Hepatocyte (in vitro differentiated cells): ENCODE results near the gene RPL22. TPM values are rescaled to one million over a fixed set of nuclear protein-coding genes. Genes with fewer than 3 reads are reported as not detected.

Source experiments
- DNase-seq: peaks from one replicate; pipeline ENCODE4 v3.0.0-alpha.2; 2016; ENCODE audit warnings: low spot score
- H2AFZ ChIP-seq: fragments of 200-600 bp; sonication (generic); 2 replicates; pipeline ENCODE4 v1.6.0; 2016; ENCODE audit warnings: antibody characterized with exemption, mild to moderate bottlenecking
- H3K27ac ChIP-seq: fragments of 200-600 bp; sonication (generic); 2 replicates; pipeline ENCODE4 v1.5.1; 2016; ENCODE audit warnings: mild to moderate bottlenecking
- H3K27me3 ChIP-seq: fragments of 200-600 bp; sonication (generic); 2 replicates; pipeline ENCODE4 v1.6.1; 2016
- H3K36me3 ChIP-seq: fragments of 200-600 bp; sonication (generic); replicated peaks from 2 replicates; pipeline ENCODE4 v1.5.1; 2016; ENCODE audit warnings: low read depth; ENCODE audit not compliant: insufficient read depth
- H3K4me1 ChIP-seq: fragments of 200-600 bp; sonication (generic); 2 replicates; pipeline ENCODE4 v1.5.1; 2016; ENCODE audit warnings: mild to moderate bottlenecking, moderate library complexity; ENCODE audit not compliant: insufficient read depth
- H3K4me2 ChIP-seq: fragments of 200-600 bp; sonication (generic); 2 replicates; pipeline ENCODE4 v1.6.0; 2016
- H3K4me3 ChIP-seq: fragments of 200-600 bp; sonication (generic); 2 replicates; pipeline ENCODE4 v1.5.1; 2016; ENCODE audit warnings: mild to moderate bottlenecking
- H3K79me2 ChIP-seq: fragments of 200-600 bp; sonication (generic); 2 replicates; pipeline ENCODE4 v1.6.0; 2017; ENCODE audit warnings: mild to moderate bottlenecking
- H3K9me2 ChIP-seq: fragments of 200-600 bp; sonication (generic); replicated peaks from 2 replicates; pipeline ENCODE4 v1.6.0; 2017; ENCODE audit warnings: mild to moderate bottlenecking; ENCODE audit not compliant: insufficient read depth
- H3K9me3 ChIP-seq: fragments of 200-600 bp; sonication (generic); 2 replicates; pipeline ENCODE4 v1.5.1; 2016; ENCODE audit warnings: low read depth, mild to moderate bottlenecking
- H4K20me1 ChIP-seq: fragments of 200-600 bp; sonication (generic); 2 replicates; pipeline ENCODE4 v1.6.0; 2016; ENCODE audit warnings: mild to moderate bottlenecking; ENCODE audit not compliant: insufficient read depth, poor library complexity, severe bottlenecking
- EZH2 ChIP-seq: fragments of 200-600 bp; sonication (generic); IDR thresholded peaks from 2 replicates; pipeline ENCODE4 v1.6.1; 2016; ENCODE audit warnings: antibody characterized with exemption, mild to moderate bottlenecking, borderline replicate concordance
- EZH2phosphoT487 ChIP-seq: fragments of 200-600 bp; sonication (generic); IDR thresholded peaks from one replicate; pipeline ENCODE4 v1.6.1; 2018; ENCODE audit warnings: antibody characterized with exemption, mild to moderate bottlenecking, low read depth, moderate library complexity; ENCODE audit not compliant: unreplicated experiment, severe bottlenecking
- WGBS: methylation state at CpG from one replicate; pipeline ENCODE4 v1.1.6; 2016; ENCODE audit warnings: low lambda C conversion rate; ENCODE audit errors: missing lambda C conversion rate; 5-methylcytosine and 5-hydroxymethylcytosine counted together
- polyA plus RNA-seq: library from polyadenylated mRNA; unstranded; fragments of >200 nt; fragmentation: Nextera tagmentation; extraction: Ambion mirVana; gene quantifications from 2 replicates; pipeline ENCODE4 v1.2.1, GENCODE V29; 2016
- total RNA-seq: library from RNA; depleted of rRNA; stranded (reverse); fragments of >200 nt; gene quantifications from 2 replicates; pipeline ENCODE4 v1.2.3, GENCODE V29; 2014
- TF ChIP-seq, protein P1 (sequence below): fragments of 200-600 bp; sonication (generic); IDR thresholded peaks from 2 replicates; pipeline ENCODE4 v1.5.1; 2016; ENCODE audit warnings: antibody characterized with exemption, mild to moderate bottlenecking; ENCODE audit not compliant: poor library complexity

The RPL22 gene
- total and polyA plus RNA-seq, 2 experiments from 2014 or later = 103 to 168 TPM

DNA sequence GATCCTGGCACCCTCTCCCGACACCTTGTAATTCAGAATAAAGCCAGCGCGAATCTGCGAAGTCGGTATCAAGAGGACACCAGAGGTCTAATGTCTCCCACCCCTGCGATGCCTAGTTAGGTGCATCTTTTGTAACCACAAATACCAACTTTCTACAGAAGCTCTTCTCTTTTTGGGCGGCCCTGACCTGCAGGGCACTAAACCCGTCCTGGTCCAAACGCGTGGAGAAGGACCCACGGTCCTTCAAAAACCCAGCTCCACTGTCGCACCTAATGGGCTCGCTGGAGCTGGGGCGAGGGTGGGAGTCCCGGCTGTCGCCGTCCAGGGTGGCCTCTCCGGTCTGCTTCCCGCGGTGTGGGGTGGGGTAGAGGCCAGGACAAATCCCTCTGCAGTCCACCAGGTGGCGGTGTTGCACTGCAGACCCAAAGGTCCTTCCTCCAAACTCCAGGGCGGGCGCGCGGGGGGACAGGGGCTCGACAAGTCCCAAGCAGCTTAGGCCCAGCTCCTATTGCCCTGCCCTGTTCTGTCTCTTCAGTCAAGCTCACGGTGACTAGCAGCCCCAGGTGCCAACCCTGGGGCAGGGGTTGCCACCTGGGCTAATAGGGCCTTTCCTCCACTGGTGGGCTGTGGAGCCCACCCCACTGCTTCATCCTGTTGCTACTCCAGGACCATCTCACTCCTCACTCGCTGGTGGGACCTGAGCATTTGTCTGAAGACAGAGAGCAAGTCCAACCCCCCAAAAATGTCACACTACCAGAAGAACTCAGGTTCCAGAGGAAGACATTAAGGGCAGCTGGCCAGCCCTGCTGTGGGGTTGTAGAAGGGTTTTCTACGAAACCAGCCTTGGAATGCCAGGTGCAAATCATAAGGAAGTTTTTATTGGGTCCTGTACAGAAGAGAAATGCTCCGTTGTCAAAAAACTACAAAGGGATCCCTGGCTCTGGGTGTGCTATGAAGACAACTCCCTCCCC is 47.4 kb upstream of the RPL22 start:
- Histone ChIP-seq H3K4me2 (peak overlapping the region; percentile 73), H3K9me3 (no peaks in the 10 kb centered on the region), H4K20me1 (no peaks in the 10 kb centered on the region), H3K27ac (no peak overlapping the region), H3K9me2 (no peaks in the 10 kb centered on the region), H3K4me1 (peaks cover 21% of the 10 kb centered on the region), H2AFZ (no peak overlapping the region), H3K27me3 (peaks cover 88% of the 10 kb centered on the region), H3K4me3 (no peak overlapping the region), H3K79me2 (no peaks in the 10 kb centered on the region), H3K36me3 (no peaks in the 10 kb centered on the region)
- 10% methylated on average over 30 of the region's 30 CpGs for WGBS
- DNase-seq = peak; percentile 87
- TF ChIP-seq, protein P1, sequence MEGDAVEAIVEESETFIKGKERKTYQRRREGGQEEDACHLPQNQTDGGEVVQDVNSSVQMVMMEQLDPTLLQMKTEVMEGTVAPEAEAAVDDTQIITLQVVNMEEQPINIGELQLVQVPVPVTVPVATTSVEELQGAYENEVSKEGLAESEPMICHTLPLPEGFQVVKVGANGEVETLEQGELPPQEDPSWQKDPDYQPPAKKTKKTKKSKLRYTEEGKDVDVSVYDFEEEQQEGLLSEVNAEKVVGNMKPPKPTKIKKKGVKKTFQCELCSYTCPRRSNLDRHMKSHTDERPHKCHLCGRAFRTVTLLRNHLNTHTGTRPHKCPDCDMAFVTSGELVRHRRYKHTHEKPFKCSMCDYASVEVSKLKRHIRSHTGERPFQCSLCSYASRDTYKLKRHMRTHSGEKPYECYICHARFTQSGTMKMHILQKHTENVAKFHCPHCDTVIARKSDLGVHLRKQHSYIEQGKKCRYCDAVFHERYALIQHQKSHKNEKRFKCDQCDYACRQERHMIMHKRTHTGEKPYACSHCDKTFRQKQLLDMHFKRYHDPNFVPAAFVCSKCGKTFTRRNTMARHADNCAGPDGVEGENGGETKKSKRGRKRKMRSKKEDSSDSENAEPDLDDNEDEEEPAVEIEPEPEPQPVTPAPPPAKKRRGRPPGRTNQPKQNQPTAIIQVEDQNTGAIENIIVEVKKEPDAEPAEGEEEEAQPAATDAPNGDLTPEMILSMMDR = peak; percentile 96
- TF ChIP-seq EZH2phosphoT487 = no peak
- no peak for TF ChIP-seq EZH2

DNA sequence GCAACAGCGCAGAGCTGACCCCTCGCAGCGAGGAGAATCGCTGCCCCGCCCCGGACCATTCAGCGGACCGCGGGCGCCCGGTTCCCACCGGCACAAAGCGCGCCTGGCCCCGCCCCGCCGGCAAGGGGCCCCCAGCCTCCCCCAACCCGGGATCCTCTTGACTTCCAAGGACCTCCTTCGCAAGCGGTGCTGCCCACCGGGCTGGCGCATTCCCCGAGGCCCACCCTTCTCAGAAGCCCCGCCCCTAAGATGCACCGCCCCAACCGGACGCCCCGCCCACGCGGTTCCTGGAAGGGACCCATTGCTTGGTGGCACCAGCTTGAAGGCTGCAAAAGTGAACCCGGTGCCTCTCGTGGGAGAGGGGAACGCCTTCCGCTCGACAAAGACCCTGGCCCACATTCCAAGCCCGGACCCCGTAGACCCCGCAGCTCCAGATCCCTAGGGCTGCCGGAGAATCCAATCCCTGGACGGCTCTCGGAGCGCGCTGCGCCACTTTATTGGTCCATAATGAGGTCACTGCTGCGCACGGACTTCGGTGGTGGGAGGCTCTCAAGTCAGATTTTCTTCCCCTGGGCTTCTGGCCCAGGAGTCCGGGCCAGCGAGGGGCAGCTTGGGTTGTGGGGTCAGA is 46.6 kb upstream of the RPL22 start:
- Histone ChIP-seq H3K36me3 (no peaks in the 10 kb centered on the region), H3K4me1 (peaks cover 22% of the 10 kb centered on the region), H3K4me3 (no peak overlapping the region), H2AFZ (no peak overlapping the region), H3K9me2 (no peaks in the 10 kb centered on the region), H4K20me1 (no peaks in the 10 kb centered on the region), H3K79me2 (no peaks in the 10 kb centered on the region), H3K9me3 (no peaks in the 10 kb centered on the region), H3K4me2 (peak overlapping the region; percentile 73), H3K27ac (no peak overlapping the region), H3K27me3 (peaks cover 88% of the 10 kb centered on the region)
- TF ChIP-seq EZH2 (peak; percentile 29), EZH2phosphoT487 (no peak)
- peak; percentile 43 for DNase-seq
- WGBS = 9% methylated on average over 35 of the region's 49 CpGs

DNA sequence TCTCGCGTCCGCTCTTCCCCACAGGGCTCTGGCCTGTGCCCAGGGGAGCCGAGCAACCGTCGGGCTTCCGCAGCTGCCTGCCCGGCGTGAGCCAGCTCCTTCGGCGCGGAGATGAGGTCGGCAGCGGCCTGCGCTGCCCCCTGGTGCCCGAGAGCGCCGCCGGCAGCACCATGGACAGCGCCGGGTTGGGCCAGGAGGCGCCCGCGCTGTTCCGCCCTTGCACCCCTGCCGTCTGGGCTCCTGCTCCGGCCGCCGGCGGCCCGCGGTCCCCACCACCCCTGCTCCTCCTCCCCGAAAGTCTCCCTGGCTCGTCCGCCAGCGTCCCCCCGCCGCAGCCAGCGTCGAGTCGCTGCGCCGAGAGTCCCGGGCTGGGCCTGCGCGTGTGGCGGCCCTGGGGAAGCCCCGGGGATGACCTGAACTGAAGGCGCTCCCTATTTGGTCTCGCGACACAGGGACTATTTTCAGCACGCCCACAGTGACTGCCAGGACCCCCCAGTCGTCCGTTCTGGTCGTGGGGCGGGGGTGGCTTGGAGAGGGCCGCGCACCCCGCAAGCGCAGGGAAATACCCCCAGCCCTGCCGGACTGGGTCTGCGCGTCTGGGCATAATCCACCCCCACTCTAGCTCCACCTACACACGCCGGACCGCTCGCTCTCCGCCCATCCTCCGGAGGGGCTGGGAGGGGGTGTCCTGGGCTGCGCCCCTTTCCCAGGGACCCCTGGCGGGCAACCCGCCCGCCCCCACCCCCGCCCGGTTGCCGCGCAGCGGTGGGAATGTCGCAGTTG is 45.9 kb upstream of the RPL22 start:
- no peak overlapping the region for H3K4me3 ChIP-seq
- H4K20me1 ChIP-seq = no peaks in the 10 kb centered on the region
- WGBS = 2% methylated on average over 55 of the region's 79 CpGs
- H3K9me2 ChIP-seq = no peaks in the 10 kb centered on the region
- peaks cover 90% of the 10 kb centered on the region for H3K27me3 ChIP-seq
- H3K36me3 ChIP-seq = no peaks in the 10 kb centered on the region
- TF ChIP-seq, protein P1 = peak; percentile 92
- TF ChIP-seq EZH2phosphoT487 = no peak
- TF ChIP-seq EZH2 = peak; percentile 61
- peak overlapping the region; percentile 73 for H3K4me2 ChIP-seq
- H3K79me2 ChIP-seq = no peaks in the 10 kb centered on the region
- DNase-seq = peak; percentile 95
- H2AFZ ChIP-seq = no peak overlapping the region
- no peaks in the 10 kb centered on the region for H3K9me3 ChIP-seq
- H3K27ac ChIP-seq = no peak overlapping the region
- H3K4me1 ChIP-seq = peaks cover 25% of the 10 kb centered on the region
